ENCODE measurements around the gene RAC3. TPM values are rescaled to one million over a fixed set of nuclear protein-coding genes. Genes with fewer than 3 reads are reported as not detected.

Gene RAC3
- total and polyA plus RNA-seq, 9 of the 15 experiments (the other 6 are each of a cell fraction or from before 2014, with no cell fraction given): 0.23 to 292 (median 118) TPM

GRCh38 chr17:82017612-82018151, 13.8 kb upstream of the RAC3 start:
- peak in 1 of 4 experiments; percentile 35 for DNase-seq (ENCODE audit: extremely low read depth in 1 of 4, low spot score in 3 of 4)
- Histone ChIP-seq H4K20me1 (replicated peaks; ENCODE audit: control insufficient read depth, insufficient read depth, low read length) (peaks cover 17% of the 10 kb centered on the region), H3K9ac (ENCODE audit: insufficient read depth in 1 of 2, low read depth in 2 of 2, low read length in 2 of 2) (peak overlapping the region in 1 of 2 experiments; percentile 55; a peak in 2 of 4 replicates), H3K4me2 (ENCODE audit: insufficient read depth, low read length) (no peak overlapping the region), H3K9me3 (replicated peaks; ENCODE audit: control insufficient read depth, insufficient read depth, low read depth, low read length) (no peaks in the 10 kb centered on the region), H3K9me1 (ENCODE audit: control insufficient read depth, insufficient read depth, low read length) (no peaks in the 10 kb centered on the region), H3K4me3 (no peak overlapping the region), H3K4me1 (replicated peaks in 1 of 2; ENCODE audit: control insufficient read depth in 2 of 2, insufficient read depth in 2 of 2, low read length in 2 of 2) (peaks cover 14 to 94% of the 10 kb centered on the region in 2 experiments; a peak in 4 of 5 replicates), H2AFZ (ENCODE audit: low read depth, low read length) (no peak overlapping the region), H3K27me3 (ENCODE audit: control insufficient read depth in 2 of 2, insufficient read depth in 2 of 2, low read length in 2 of 2) (no peaks in the 10 kb centered on the region), H3K27ac (ENCODE audit: extremely low read depth, low read depth, low read length) (no peak overlapping the region), H3K36me3 (ENCODE audit: control insufficient read depth, insufficient read depth, low read length) (peaks cover 30% of the 10 kb centered on the region; the same call in 1 of the 3 replicates), H3K79me2 (ENCODE audit: control insufficient read depth, insufficient read depth, low read length) (peaks cover 27% of the 10 kb centered on the region)
- WGBS (ENCODE audit: insufficient coverage, low coverage, missing lambda C conversion rate): 64% methylated on average over 7 of the region's 13 CpGs
- ATAC-seq: no peak
- intact Hi-C loops (cut with micrococcal nuclease) (no loop called here), in situ Hi-C loops (cut with MboI) (no loop called here)
- ChIA-PET POLR2A (interaction anchor here (0.6 to 1.0 kb wide), 3 partner anchors 9 to 46 kb away, joined by 3 to 6 read pairs (median 3); no protein-coding TSS in a partner anchor), CTCF (ENCODE audit: low intra/inter-chr PET ratio) (interaction anchor here (6.6 kb wide), 1 partner anchor 58 kb away, joined by 103 read pairs; the partner anchor contains the start of gene NOTUM)
- FAIRE-seq: no peak
- BruUV-seq (replicated peaks): no TSS peak
- TF ChIP-seq POLR2G (IDR thresholded peaks at IDR 0.05; ENCODE audit: low read depth, low read length) (peak; percentile 55), NFRKB (IDR thresholded peaks at IDR 0.05; ENCODE audit: low read depth) (no peak)

GRCh38 chr17:82018152-82018988, 13.1 kb upstream of the RAC3 start:
- H3K9me3 ChIP-seq (replicated peaks; ENCODE audit: control insufficient read depth, insufficient read depth, low read depth, low read length): no peaks in the 10 kb centered on the region
- no peak overlapping the region for H3K27ac ChIP-seq (ENCODE audit: extremely low read depth, low read depth, low read length)
- ChIA-PET CTCF (ENCODE audit: low intra/inter-chr PET ratio) (interaction anchor here (6.6 kb wide), 1 partner anchor 59 kb away, joined by 103 read pairs; the partner anchor contains the start of gene NOTUM), POLR2A (interaction anchor here (0.6 to 1.0 kb wide), 3 partner anchors 8 to 46 kb away, joined by 3 to 6 read pairs (median 3); no protein-coding TSS in a partner anchor)
- BruUV-seq (replicated peaks): no TSS peak
- H3K4me2 ChIP-seq (ENCODE audit: insufficient read depth, low read length): no peak overlapping the region
- intact Hi-C loops (cut with micrococcal nuclease) (no loop called here), in situ Hi-C loops (cut with MboI) (no loop called here)
- no peaks in the 10 kb centered on the region for H3K9me1 ChIP-seq (ENCODE audit: control insufficient read depth, insufficient read depth, low read length)
- no peak overlapping the region for H2AFZ ChIP-seq (ENCODE audit: low read depth, low read length)
- peaks cover 14 to 90% of the 10 kb centered on the region in 2 experiments; a peak in 4 of 5 replicates for H3K4me1 ChIP-seq (replicated peaks in 1 of 2; ENCODE audit: control insufficient read depth in 2 of 2, insufficient read depth in 2 of 2, low read length in 2 of 2)
- ATAC-seq: no peak
- peak overlapping the region in 1 of 2 experiments; percentile 5; a peak in 1 of 4 replicates for H3K9ac ChIP-seq (ENCODE audit: insufficient read depth in 1 of 2, low read depth in 2 of 2, low read length in 2 of 2)
- H3K79me2 ChIP-seq (ENCODE audit: control insufficient read depth, insufficient read depth, low read length): peaks cover 29% of the 10 kb centered on the region
- H3K4me3 ChIP-seq: no peak overlapping the region
- WGBS (ENCODE audit: insufficient coverage, low coverage, missing lambda C conversion rate): 78% methylated on average over 19 of the region's 19 CpGs
- H4K20me1 ChIP-seq (replicated peaks; ENCODE audit: control insufficient read depth, insufficient read depth, low read length): peaks cover 17% of the 10 kb centered on the region
- H3K27me3 ChIP-seq (ENCODE audit: control insufficient read depth in 2 of 2, insufficient read depth in 2 of 2, low read length in 2 of 2): no peaks in the 10 kb centered on the region
- peaks cover 30% of the 10 kb centered on the region; the same call in 1 of the 3 replicates for H3K36me3 ChIP-seq (ENCODE audit: control insufficient read depth, insufficient read depth, low read length)
- peak in 1 of 4 experiments; percentile 25 for DNase-seq (ENCODE audit: extremely low read depth in 1 of 4, low spot score in 3 of 4)
- no peak for FAIRE-seq
- TF ChIP-seq MEIS2 (IDR thresholded peaks at IDR 0.05; ENCODE audit: partially characterized antibody) (peak; percentile 49), POLR2A (conservative IDR thresholded peaks at IDR 0.05) (peak; percentile 57; the same call in 1 of the 2 replicates), CTCF (IDR thresholded peaks at IDR 0.05 in 2 of 3, conservative IDR thresholded peaks at IDR 0.05 in 1 of 3; ENCODE audit: insufficient read depth in 2 of 3, low read depth in 1 of 3, low read length in 3 of 3) (peak in 1 of 3 experiments; percentile 8; a peak in 1 of 6 replicates), KAT2B (IDR thresholded peaks at IDR 0.05; ENCODE audit: low read depth, low read length) (no peak), PKNOX1 (IDR thresholded peaks at IDR 0.05) (peak; percentile 54), ZBTB9 (CRISPR knock-in tag; IDR thresholded peaks at IDR 0.05) (peak; percentile 89; the same call in 1 of the 2 replicates)

Data from K562 (cell line).